G401.6 (cell line): ENCODE data around the gene TEX2.
"Not testable (repeated sequence)": the region's sequence is repeated elsewhere in the genome, so short reads cannot be mapped to it uniquely, and the experiment has no call there.

Source experiments
- FAIRE-seq: peaks from 2 replicates; lab custom pipeline; 2012; peaks lifted over from hg19 to GRCh38; lab: Jason Lieb, UNC

TEX2 gene

DNA sequence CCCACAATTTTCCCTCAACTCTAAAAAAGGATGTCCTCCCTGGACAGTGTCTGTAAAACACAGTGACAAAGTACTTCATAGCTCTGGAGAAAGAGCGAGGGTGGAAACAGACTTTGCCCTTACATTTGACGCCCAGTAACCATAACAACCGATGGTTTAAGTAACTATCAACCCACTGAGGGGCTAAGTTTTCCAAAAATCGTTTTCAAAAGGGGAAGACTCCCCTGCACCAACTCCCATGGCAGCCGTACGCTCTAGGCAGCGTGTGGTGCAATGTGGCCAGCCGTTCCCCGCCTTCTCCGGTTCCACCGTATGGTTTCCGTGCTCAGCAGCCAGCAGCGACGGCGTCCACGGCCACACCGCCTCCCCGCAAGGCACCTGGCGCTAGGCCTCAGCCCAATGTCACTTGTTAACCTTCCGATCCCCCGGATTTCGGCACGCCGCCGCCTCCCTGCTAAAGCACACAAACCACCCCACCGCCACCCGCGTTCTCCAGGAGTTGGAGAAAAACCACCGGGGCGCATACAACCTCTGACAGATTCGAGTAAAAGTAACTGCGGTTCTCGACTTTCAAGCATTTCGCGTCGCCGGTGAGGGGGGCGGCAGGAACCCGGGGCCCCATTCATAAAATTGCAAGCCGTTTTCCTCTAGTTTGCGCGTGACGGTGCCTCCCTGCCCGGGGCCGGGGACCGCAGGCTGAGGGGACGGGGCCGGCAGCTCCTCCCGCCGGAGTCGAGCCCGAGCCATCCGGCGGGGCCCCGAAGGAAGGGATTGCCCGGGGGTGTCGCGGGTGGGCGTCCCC is 661 bp downstream of the TEX2 start:
- no peak for FAIRE-seq

DNA sequence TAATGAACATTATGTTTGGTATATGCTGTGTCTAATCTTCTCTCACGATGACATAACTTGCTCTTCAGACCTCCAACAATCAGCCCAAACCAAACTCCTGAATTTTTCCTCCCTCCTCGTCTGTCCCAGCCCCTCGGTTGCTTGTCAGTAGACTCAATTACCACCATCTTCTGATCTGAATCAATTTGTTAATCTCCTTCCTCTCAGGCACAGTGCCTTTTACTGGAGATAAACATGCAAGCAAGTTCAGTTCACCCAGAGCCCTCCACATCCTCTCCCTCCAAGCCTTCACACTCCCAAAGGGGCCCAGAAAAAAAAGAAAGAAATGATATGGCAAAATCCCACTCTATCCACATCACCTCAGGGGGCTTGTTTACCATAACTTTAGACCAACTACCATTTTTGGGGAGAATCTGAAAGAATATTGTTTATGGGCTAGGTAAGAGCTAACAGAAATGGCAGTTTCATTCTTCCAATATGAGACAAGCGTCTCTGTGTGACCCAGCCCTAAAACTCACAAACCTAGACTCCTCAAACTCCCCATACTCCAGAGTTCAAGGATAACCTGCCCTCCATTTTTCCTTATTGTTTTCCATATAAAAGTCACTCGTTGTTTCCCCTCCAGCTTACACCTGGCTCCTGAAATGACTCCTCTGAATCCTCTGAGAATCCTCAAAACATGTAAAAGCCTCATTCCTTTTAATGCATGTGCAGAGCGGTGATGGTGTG is 1.5 kb downstream of the TEX2 start:
- FAIRE-seq, result no peak

- FAIRE-seq, result no peak
Observed at GRCh38 chr17:64260886-64261285, 2.2 kb downstream of the TEX2 start.

DNA sequence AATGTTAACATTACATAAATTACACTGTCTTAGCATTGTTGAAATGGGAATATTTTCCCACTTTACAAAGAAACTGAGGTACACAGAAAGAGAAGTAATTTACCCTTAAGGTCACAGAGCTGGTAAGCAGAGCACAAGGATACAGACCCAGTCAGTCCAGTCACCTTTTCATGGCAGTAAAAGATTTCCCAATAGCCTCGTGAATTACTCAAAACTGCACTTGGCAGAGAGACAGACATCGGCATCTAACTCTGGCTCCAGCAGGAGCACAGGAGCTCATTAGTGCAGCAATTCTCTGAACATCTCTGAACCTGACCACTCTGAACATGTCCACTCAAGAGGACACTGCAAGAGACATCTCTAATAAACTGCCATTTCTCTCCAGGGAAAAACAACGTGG is 3.1 kb downstream of the TEX2 start:
- FAIRE-seq, result no peak

GRCh38 chr17:64259426-64259825 is 3.6 kb downstream of the TEX2 start:
- no peak for FAIRE-seq

GRCh38 chr17:64256913-64257807 is 5.9 kb downstream of the TEX2 start:
- no peak for FAIRE-seq

GRCh38 chr17:64255764-64256163 is 7.3 kb downstream of the TEX2 start:
- FAIRE-seq, result no peak

- no peak for FAIRE-seq
Observed at GRCh38 chr17:64254755-64255154, 8.3 kb downstream of the TEX2 start.

GRCh38 chr17:64253470-64253869 is 9.6 kb downstream of the TEX2 start:
- FAIRE-seq, result no peak

- FAIRE-seq, result no peak
Observed at GRCh38 chr17:64252831-64253230, 10.2 kb downstream of the TEX2 start.

DNA sequence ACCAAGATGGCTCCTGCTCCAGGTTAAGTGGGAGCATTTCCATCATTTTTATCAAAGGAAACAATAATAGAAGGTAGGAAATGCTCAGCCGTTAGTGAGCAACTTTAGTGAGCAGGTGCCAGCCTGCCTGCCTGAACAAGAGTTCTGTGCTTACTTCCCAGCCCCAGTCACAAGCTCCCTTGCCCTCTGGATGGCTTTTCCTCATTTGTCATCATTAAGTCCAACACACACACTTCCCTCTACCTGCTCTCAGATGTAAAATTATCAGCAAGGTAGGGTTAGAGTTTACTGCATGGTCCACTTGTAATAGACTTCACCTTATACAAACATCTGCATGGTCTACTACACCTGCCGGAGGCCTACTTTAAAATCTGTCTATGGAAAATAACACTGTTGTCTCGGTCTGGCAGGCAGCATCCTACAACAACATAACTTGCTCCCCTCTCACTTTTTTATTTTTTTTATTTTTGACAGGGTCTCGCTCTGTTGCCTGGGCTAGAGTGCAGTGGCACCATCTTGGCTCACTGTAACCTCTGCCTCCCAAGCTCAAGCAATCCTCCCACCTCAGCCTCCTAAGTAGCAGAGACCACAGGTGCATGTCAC is 12.7 kb downstream of the TEX2 start:
- FAIRE-seq, result no peak

DNA sequence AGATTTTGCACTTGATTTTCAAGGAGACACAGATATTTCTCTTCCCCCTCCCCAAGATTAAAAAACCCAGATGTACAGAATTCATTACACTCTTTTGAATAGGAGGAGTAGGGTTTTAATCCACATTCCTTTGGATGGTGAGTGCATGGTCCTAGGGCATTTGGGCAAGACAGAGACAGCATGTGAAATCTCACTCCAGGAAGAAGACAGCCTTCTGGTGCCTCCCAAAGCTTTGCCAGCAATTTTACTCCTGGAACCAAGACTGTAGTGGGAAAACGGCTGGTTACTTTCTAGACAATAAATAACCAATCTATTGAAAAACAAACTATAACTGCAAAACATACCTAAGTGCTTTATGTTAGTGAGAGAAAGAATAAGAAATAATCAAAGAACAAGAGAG is 15.2 kb downstream of the TEX2 start:
- no peak for FAIRE-seq

- no peak for FAIRE-seq
Observed at GRCh38 chr17:64245218-64246145, 17.6 kb downstream of the TEX2 start.

GRCh38 chr17:64244165-64244564 is 18.9 kb downstream of the TEX2 start:
- FAIRE-seq, result no peak

DNA sequence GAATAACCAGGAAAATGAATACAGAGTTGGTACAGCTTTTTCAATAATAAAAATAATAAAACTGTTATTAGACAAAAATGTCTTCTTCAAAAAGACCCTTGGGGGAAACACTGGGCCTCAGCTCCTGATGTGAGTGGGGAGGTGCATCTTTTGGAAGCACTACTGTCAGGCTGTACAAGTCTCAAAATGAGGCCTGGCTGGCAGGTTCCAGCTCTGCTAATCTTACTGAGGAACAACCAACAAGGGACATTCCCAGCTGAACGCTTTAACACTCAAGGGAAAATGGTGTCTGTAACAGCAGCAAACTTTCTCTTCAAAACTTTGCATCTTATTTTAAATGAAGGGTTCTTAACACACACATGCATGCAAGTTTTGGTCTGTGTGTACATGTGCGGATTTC is 19.7 kb downstream of the TEX2 start:
- FAIRE-seq, result no peak

- no peak for FAIRE-seq
Observed at GRCh38 chr17:64242633-64243032, 20.4 kb downstream of the TEX2 start.

DNA sequence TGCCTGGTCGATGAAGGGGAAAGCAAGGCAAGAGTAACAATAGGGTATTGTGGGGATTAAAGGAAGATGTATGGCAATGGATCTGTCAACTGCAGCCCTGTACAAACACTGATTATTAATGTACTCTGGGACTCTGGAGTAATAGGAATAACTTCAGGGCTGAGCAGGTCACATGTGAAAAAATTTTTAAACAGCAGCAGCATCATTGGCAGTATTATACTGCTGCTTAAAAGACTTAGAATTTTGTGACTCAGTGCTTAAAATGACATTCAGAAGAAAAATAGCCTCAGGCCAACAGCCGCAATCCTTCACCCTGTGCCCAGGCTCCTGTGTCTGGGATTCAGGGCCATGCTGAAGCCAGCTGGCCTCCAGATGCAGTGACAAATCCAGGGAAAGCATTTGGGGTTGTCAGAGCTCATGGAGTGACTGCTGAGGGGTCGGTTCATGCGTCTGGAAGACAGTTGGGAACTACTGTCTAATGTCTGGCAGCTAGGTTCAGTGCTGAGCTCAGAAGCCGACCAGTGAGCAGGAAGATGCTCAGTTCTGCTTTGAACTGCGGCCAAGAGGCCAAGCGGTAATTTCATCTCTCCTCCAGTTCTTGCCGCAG is 22.2 kb downstream of the TEX2 start:
- FAIRE-seq, result no peak

DNA sequence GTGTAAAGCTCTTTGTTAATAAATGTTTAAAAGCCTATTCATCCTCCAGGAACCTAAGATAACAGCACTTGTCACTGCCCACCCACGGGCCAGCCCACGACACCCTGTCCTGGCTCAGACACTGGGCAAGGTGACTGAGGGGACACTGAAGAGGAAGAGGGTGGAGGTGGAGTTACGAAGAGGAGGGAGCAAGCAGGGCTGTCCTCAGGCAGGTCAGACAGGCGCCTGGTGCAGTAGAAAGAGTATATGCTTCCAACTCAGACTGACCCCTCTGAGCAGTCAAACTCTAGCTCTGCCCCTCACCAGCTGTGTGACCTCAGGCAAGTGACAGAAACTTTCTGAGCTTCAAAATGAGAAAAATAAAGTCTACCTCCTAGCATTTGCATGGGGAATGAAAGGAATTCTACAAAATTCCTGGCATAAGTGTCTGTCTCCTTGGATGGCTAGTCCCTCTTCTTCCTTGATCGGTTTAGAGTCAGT is 22.8 kb downstream of the TEX2 start:
- no peak for FAIRE-seq

DNA sequence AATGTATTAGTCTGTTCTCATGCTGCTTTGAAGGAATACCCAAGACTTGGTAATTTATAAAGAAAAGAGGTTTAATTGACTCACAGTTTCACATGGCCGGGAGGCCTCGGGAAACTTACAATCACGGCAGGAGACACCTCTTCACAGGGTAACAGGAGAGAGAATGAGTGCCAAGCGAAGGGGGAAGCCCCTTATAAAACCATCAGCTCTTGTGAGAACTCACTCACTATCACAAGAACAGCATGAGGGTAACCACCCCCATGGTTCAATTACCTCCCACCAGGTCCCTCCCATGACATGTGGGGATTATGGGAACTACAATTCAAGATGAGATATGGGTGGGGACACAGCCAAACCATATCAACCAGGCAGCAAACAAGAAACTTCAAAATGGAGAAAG is 24.6 kb downstream of the TEX2 start:
- not testable (repeated sequence) for FAIRE-seq

DNA sequence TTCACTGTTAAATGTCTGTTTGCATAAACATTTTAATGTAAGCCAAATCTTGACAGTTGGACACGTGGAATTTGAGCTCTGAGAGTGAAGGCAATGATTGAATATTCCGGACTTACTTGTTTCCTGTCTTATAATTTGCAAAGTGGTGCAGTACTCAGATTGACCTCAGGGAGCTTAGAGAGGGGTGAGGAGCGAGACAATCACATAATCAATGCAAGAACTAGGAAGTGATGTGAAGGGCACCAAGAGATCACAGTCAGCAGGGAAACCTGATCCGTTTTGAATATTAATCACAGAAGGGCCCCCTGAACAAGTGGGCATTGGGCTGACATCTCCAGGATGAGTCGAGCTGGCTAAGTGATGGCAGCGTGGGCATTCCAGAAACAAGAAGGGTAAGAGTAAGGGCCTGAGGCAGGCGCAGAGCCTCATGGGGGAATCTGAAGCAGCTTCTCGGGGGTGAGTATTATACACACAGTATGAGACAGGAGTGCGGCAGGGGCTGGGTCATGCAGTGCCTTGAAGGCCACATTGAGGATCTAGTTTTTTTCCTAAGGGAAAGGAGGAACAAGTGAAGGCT is 26.1 kb downstream of the TEX2 start:
- no peak for FAIRE-seq
